ENCODE data around the gene HNRNPLL.

Gene HNRNPLL

GRCh38 chr2:38591152-38591551, 11.6 kb downstream of the HNRNPLL start:
- DNase-seq = no peak

DNA sequence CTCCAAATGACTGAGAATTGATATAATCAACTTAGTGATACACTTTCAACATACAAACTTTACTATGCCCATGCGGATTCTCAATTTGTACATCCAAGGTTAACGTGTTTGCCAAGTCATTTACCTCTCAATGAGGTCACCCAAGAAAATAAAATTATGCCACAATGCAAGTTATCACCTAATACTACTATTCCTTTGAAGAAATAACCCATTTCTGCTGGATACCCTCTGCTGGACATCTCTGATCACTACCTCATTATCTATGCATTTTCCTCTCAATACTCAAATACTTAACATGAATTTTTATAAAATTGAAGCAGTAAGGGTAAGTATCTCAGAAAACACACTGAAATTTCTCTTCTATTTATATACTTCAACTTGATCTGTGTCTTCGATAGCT, 12.7 kb downstream of the HNRNPLL start:
- no peak for DNase-seq

- no peak for DNase-seq
Observed at GRCh38 chr2:38586931-38587330, 15.8 kb downstream of the HNRNPLL start.

GRCh38 chr2:38584881-38585280, 17.8 kb downstream of the HNRNPLL start:
- DNase-seq = no peak

DNA sequence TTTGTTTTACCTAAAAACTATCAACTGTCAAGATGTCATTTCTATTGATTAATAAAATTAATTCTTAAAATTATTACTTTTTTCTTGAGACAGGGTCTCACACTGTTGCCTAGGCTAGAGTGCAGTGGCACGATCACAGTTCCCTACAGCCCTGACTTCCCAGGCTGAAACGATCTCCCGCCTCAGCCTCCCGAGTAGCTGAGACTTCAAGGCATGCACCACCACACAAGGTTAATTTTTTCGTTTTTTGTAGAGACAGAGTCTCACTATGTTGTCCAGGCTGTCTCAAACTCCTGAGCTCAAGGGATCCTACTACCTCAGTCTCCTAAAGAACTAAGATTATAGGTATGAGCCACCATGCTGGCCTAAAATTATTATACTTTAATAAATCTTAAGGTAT, 18.7 kb downstream of the HNRNPLL start:
- no peak for DNase-seq

DNA sequence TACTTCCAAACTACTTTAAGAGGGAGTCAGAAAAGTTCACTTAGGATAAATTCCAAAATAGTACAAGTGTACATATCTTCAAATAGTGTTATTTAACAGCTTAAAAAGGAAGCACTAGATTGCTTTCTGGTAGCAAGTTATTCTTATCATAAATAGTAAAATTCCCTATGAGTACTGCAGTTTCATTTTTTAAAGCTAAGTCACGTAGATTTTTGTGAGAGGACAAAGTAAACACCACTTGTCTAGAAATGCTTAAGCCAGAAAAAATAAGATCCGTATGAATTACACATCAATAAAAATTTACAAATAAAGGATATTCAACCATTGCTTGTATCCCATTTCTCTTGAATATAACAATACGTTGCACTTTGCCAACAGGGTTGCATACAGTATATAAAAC, 19.2 kb downstream of the HNRNPLL start:
- DNase-seq = no peak

DNA sequence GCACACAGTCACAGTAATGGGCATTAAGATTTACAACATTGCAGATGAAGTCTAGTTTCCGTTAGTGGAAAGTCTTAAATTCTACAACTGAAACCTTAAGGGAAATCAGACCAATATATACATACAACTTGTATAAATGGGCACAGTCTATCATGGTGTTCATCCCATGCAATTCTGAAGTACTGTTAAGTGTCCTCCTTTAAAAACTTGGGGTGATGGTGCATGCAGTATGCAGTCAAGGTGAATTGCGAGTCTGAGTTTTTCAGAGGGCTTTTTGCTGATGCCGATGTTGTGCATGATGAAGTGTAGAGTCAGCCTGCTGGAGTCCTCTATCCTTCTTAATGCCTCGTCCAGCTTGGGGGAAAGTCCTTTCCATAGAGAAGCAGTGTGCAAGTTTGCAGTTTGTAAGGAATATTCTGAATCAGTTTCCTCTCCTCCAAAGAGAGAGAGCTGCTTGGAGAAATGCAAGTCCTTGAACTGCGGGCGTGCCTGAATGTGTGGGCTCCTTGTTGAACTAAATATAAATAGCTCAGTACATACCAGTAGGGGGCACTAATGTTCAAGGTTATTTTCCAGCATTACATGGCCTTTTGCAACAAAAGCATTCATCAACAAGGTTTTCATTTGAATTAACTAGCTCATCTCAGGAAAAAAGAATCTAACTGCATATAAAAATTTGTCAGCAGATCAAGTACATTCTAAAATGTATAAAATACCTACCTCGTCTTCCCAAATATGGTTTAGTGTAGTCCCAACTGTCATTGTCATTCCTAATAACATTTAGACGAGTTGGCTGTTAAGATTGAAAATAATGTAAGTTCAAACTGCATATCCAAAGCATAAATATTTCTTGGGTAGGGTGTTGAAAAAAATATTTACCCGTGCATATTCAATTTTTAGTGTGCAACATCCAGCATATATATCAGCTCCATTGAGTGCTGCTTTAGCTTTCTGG, 21.3 kb downstream of the HNRNPLL start:
- DNase-seq = no peak

- DNase-seq = no peak
Observed at GRCh38 chr2:38580115-38580636, 22.6 kb downstream of the HNRNPLL start.

- DNase-seq = no peak
Observed at GRCh38 chr2:38578832-38579231, 23.9 kb downstream of the HNRNPLL start.

DNA sequence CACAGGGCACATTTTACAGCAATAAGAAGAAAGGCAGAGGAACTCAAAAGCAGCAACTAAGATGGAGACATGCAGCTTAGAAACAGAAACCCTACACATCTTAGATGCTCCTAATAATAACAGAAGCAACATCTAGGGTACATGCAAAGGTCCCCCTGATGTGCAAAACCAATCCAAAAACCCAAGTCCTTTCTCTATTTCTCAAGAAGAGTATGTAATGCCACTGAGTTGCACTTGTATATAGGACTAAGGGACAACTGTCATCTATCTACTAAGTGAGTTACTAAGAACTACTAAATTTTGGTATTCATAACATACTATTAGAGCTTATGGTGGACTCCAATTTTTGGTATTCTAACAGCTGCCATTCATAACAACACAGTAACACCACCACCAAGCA, 28.4 kb downstream of the HNRNPLL start:
- no peak for DNase-seq

DNA sequence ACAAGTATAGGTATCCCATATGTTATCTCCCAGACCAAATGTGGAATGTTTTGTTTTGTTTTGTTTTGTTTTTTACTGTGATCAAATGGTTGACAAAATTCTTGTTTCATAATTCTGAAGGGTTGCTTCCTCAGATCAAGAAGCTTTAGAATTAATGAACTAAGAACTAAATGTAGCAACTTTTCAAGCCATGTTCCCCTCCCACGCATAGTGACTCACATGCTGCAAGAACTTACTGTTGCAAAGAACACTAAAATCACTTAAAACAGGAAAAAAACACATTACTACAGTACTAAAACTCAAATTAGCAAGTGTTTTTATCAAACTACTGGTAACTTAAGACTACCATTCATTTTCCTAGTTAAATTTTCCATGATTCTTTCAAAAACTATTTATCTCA, 30.6 kb downstream of the HNRNPLL start:
- DNase-seq = no peak

DNA sequence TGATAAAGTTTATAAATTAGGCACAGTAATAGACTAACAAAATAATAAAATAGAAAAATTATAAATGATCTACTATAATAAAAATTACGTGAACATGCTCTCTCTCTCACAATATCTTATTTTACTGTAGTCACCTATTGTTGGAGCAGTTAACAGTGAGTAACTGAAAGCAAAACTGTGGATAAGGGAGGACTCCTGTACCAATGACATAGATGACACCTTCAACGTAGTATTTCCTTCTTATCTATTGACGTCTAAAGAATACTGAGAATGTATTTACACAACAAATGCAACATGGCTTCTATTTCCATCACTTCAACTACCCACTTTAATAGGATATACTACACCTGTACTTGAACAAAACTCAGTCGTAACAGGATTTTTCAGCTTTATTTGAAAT, 31.5 kb downstream of the HNRNPLL start:
- no peak for DNase-seq

- no peak for DNase-seq
Observed at GRCh38 chr2:38568724-38569436, 33.8 kb downstream of the HNRNPLL start.

DNA sequence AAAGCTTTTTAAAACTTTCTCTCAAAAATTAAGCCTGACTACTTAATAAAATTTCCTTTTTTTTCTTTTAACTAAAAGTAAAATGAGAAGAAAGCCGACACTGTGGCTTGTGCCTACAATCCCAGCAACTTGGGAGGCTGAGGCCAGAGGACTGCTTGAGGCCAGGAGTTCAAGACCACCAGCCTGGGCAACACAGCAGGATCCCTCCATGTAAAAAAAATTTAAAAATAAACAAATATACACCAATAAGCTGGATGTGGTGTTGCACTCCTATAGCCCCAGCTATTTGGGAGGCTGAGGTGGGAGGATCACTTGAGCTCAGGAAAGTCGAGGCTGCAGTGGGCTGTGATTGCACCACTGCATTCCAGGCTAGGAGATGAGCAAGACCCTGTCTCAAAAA, 37.4 kb downstream of the HNRNPLL start:
- no peak for DNase-seq

DNA sequence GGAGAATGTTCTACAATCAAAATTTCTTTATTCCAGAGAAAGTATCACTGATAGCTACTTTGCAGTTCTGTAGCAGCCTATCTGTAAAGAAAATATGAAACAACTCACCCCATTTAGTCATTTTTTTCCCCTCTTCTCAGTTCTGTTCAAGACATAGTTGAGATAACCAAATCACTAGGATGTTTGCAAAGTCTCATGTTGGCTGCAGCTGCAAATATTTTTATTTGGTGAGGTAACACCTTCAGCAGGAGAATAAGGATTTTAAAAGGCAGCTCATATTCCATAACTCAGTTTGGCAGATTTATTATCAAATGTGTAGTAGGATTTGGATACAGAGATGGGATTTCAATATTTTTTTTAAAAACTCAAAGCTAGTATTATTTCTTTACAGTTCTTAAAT, 41.0 kb downstream of the HNRNPLL start:
- no peak for DNase-seq

DNA sequence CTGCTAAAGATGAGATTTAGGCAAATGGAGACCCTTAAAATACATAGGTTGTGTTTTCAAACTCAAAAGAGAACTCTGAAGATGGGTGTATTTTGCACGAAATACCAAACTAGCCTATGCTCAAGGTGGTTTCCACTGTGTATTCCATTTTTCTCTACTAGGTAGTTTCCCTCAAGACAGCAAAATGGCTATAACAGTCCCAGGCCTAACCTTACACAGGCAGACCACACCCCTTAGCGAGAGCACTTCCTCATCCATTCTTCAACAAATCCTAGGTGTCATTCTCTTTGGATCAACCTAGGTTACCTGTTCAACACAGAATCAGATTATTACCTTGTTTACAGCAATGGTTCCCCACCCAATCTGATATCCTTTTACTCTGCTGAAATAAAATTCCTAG, 42.6 kb downstream of the HNRNPLL start:
- DNase-seq = no peak

- no peak for DNase-seq
Observed at GRCh38 chr2:38557981-38558380, 44.7 kb downstream of the HNRNPLL start.

GRCh38 chr2:38557217-38557616, 45.5 kb downstream of the HNRNPLL start:
- DNase-seq = no peak

- DNase-seq = no peak
Observed at GRCh38 chr2:38556006-38556801, 46.5 kb downstream of the HNRNPLL start.

GRCh38 chr2:38554973-38555595, 47.6 kb downstream of the HNRNPLL start:
- DNase-seq = no peak

- DNase-seq = no peak
Observed at GRCh38 chr2:38553554-38553953, 49.2 kb downstream of the HNRNPLL start.

DNA sequence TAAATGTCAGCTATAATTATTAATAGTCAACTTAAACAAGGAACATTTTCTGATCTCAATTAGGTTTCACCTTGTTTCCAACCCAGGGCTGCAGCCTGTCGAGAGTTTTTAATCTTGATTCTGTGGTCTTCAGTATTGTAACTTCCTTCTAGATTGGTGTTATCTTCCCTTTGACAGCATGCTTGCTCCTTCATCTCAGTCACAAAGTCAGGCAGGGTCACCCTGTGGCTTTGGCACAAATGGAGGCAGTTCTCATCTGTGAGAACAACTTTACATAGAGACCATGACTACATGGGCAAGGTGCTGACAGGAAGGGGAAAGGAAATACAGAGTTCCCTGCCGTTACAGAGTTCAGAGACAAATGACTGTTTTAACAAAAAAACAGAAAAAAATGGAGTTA, 50.5 kb downstream of the HNRNPLL start:
- DNase-seq = no peak

- DNase-seq = no peak
Observed at GRCh38 chr2:38551746-38552145, 51.0 kb downstream of the HNRNPLL start.

Data from islet precursor cell (in vitro differentiated cells).